IMR-90 (cell line): ENCODE data around the gene TPCN1. TPM values are rescaled to one million over a fixed set of nuclear protein-coding genes. Genes with fewer than 3 reads are reported as not detected.

Experiments
- ATAC-seq: fragments of 200-7000 bp; cut with Tn5 transposase; 2 replicates; pipeline ENCODE4 v1.9.1; 2020; ENCODE audit warnings: low read depth, mild to moderate bottlenecking, moderate library complexity
- BruUV-seq: library from RNA; stranded (reverse); fragments of 400-500 nt; replicated peaks from 2 replicates; lab custom pipeline; 2021; lab: Mats Ljungman, UMichigan
- CTCF ChIA-PET: fragments of 300-600 bp; formaldehyde crosslinking; extraction: SDS; loops from one replicate; lab custom pipeline; 2021; ENCODE audit warnings: antibody characterized with exemption; lab: Yijun Ruan, JAX
- POLR2A ChIA-PET: fragments of 300-600 bp; sonication (Branson Sonifier 250); formaldehyde crosslinking; loops from one replicate; lab custom pipeline; 2022; ENCODE audit warnings: antibody characterized with exemption; ENCODE audit not compliant: unreplicated experiment; lab: Charles Lee
- DNase-seq: peaks from one replicate; pipeline ENCODE4 v3.0.0; 2013
- H2AFZ ChIP-seq: replicated peaks from 2 replicates; pipeline ENCODE3; 2013; ENCODE audit warnings: low read length, mild to moderate bottlenecking; ENCODE audit not compliant: poor library complexity
- H2AK5ac ChIP-seq: 2 replicates; pipeline ENCODE4 v1.6.1; 2013; ENCODE audit warnings: low read depth, low read length, inconsistent platforms
- H2AK9ac ChIP-seq: replicated peaks from 2 replicates; pipeline ENCODE3; 2013; ENCODE audit warnings: mild to moderate bottlenecking, low read depth, low read length, moderate library complexity; ENCODE audit not compliant: poor library complexity
- H2BK120ac ChIP-seq: 2 replicates; pipeline ENCODE4 v1.6.1; 2013; ENCODE audit warnings: low read depth, low read length, inconsistent platforms
- H2BK15ac ChIP-seq: 3 replicates; pipeline ENCODE4 v1.6.1; 2013; ENCODE audit warnings: low read depth, low read length, inconsistent platforms
- H2BK20ac ChIP-seq: 2 replicates; pipeline ENCODE4 v1.6.1; 2013; ENCODE audit warnings: low read depth, mild to moderate bottlenecking, inconsistent platforms, low read length, moderate library complexity
- H2BK5ac ChIP-seq: 2 replicates; pipeline ENCODE4 v1.6.1; 2013; ENCODE audit warnings: mild to moderate bottlenecking, low read depth, low read length, inconsistent platforms; ENCODE audit not compliant: poor library complexity, severe bottlenecking
- H3K14ac ChIP-seq: replicated peaks from 2 replicates; pipeline ENCODE4 v1.6.1; 2013; ENCODE audit warnings: low read depth, low read length, inconsistent platforms
- H3K18ac ChIP-seq: 2 replicates; pipeline ENCODE4 v1.6.1; 2013; ENCODE audit warnings: low read depth, low read length, control low read depth
- H3K23ac ChIP-seq: 2 replicates; pipeline ENCODE4 v1.6.1; 2013; ENCODE audit warnings: low read depth, low read length, inconsistent platforms
- H3K27ac ChIP-seq: 2 replicates; pipeline ENCODE4 v1.5.1; 2013; ENCODE audit warnings: mild to moderate bottlenecking, control low read depth, low read length; ENCODE audit not compliant: insufficient read depth
- H3K27me3 ChIP-seq: 2 replicates; pipeline ENCODE4 v1.6.1; 2013; ENCODE audit warnings: low read length; ENCODE audit not compliant: control insufficient read depth, insufficient read depth
- H3K36me3 ChIP-seq: 2 replicates; pipeline ENCODE4 v1.6.1; 2013; ENCODE audit warnings: low read length, mixed read lengths; ENCODE audit not compliant: control insufficient read depth, insufficient read depth
- H3K4ac ChIP-seq: 2 replicates; pipeline ENCODE4 v1.6.1; 2013; ENCODE audit warnings: low read depth, low read length, inconsistent platforms
- H3K4me1 ChIP-seq: 2 replicates; pipeline ENCODE4 v1.6.1; 2013; ENCODE audit warnings: low read length, mixed read lengths; ENCODE audit not compliant: control insufficient read depth, insufficient read depth
- H3K4me2 ChIP-seq: 2 replicates; pipeline ENCODE4 v1.6.1; 2013; ENCODE audit warnings: low read depth, mild to moderate bottlenecking, control low read depth, low read length, moderate library complexity
- H3K4me3 ChIP-seq: 2 replicates; pipeline ENCODE4 v1.5.1; 2013; ENCODE audit warnings: low read depth, mild to moderate bottlenecking, control low read depth, low read length, moderate library complexity; ENCODE audit not compliant: insufficient read depth
- H3K56ac ChIP-seq: 2 replicates; pipeline ENCODE4 v1.6.1; 2013; ENCODE audit warnings: low read length, inconsistent platforms; ENCODE audit not compliant: insufficient read depth; ENCODE audit errors: extremely low read depth
- H3K79me1 ChIP-seq, 2 experiments: 2 replicates each; pipeline ENCODE4 v1.6.1; 2013; ENCODE audit warnings: low read length in 2 of 2, inconsistent platforms in 1 of 2, low read depth in 1 of 2
- H3K9ac ChIP-seq: 2 replicates; pipeline ENCODE4 v1.6.1; 2013; ENCODE audit warnings: low read depth, low read length, control low read depth
- H3K9me1 ChIP-seq: 2 replicates; pipeline ENCODE4 v1.6.1; 2013; ENCODE audit warnings: low read length, inconsistent platforms; ENCODE audit not compliant: insufficient read depth
- H3K9me3 ChIP-seq: 2 replicates; pipeline ENCODE4 v1.6.1; 2013; ENCODE audit warnings: low read length; ENCODE audit not compliant: control insufficient read depth, insufficient read depth
- H4K20me1 ChIP-seq: 2 replicates; pipeline ENCODE4 v1.6.1; 2013; ENCODE audit warnings: low read length, inconsistent platforms; ENCODE audit not compliant: insufficient read depth
- H4K5ac ChIP-seq: 2 replicates; pipeline ENCODE4 v1.6.1; 2013; ENCODE audit warnings: mild to moderate bottlenecking, low read depth, low read length, control low read depth
- H4K8ac ChIP-seq, 2 experiments: 2 replicates each; pipeline ENCODE4 v1.6.1; 2013; ENCODE audit warnings: low read depth in 2 of 2, low read length in 2 of 2, control low read depth in 1 of 2, inconsistent platforms in 1 of 2
- H4K91ac ChIP-seq: 2 replicates; pipeline ENCODE4 v1.6.1; 2013; ENCODE audit warnings: low read depth, low read length, inconsistent platforms; ENCODE audit not compliant: insufficient read depth
- CEBPB ChIP-seq: IDR thresholded peaks from 2 replicates; pipeline ENCODE4 v1.6.1; 2012; ENCODE audit warnings: low read depth, low read length, improper control_type of control experiment
- RCOR1 ChIP-seq: IDR thresholded peaks from 2 replicates; pipeline ENCODE4 v1.6.1; 2012; ENCODE audit warnings: mild to moderate bottlenecking, low read length, improper control_type of control experiment; ENCODE audit not compliant: insufficient replicate concordance
- WGBS, 2 experiments: methylation state at CpG; one replicate each; pipeline versions ENCODE4 v1.1.5 to v1.1.7; 2013; ENCODE audit warnings: missing lambda C conversion rate in 2 of 2; ENCODE audit not compliant: insufficient read length in 1 of 2; ENCODE audit errors: extremely low coverage in 2 of 2; 5-methylcytosine and 5-hydroxymethylcytosine counted together
- dilution Hi-C: fragments of 300-500 bp; cut with HindIII; formaldehyde crosslinking; loops from one replicate; pipeline ENCODE4 v1.14.3; 2018; ENCODE audit warnings: low sequenced_read_pairs; ENCODE audit not compliant: unreplicated experiment
- in situ Hi-C: fragments of 300-500 bp; cut with MboI; formaldehyde crosslinking; loops from 3 replicates; pipeline ENCODE4 v1.14.3; 2019; ENCODE audit warnings: low sequenced_read_pairs, inconsistent platforms, mixed read lengths
- intact Hi-C: fragments of 100-400 bp; cut with micrococcal nuclease; formaldehyde crosslinking; loops from 2 replicates; pipeline ENCODE4 v1.10.0; 2022
- polyA plus RNA-seq, 3 experiments: library from polyadenylated mRNA; depleted of rRNA; stranded (reverse); fragments of >200 nt; gene quantifications; 2 replicates each; pipeline ENCODE4 v1.2.3, GENCODE V29; 2012; ENCODE audit warnings: low replicate concordance in 1 of 3
- total RNA-seq: library from RNA; depleted of rRNA; stranded (reverse); fragments of >200 nt; gene quantifications from 2 replicates; pipeline ENCODE4 v1.2.3, GENCODE V29; 2012

Gene TPCN1
- total and polyA plus RNA-seq, 2 of the 4 experiments (the other 2 are of a cell fraction): 2.0 to 13.2 TPM

DNA sequence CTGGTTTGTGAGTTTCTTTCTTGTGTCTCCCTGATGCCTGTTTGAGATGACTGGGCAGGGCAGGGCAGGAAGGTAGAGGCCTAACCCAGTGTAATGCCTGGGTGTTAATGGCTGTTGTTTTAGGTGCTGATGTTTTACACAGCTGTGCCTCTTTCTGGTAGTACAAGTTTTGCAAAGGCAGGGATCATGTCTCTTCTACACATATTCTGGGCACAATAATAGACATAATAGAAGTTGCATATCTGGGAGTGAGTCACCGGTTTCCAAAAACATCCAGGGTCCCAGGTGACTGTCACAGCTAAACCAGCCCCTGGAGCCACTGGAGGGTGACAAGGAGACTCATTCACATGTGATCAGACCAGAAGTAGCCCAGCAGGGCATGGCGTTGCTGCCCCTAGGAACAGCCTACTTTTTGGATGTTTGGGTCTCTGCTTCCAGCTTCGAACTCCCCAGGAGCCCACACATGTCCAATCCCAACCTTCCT, 18.1 kb downstream of the TPCN1 start:
- BruUV-seq: no TSS peak

More for the DNA sequence above, 18.1 kb downstream of the TPCN1 start:
- Histone ChIP-seq H3K4ac (peak overlapping the region; percentile 31; the same call in 1 of the 2 replicates), H3K9me3 (no peaks in the 10 kb centered on the region), H4K91ac (0 out of 2 replicates have a peak overlapping the region, but pooled peaks have one; percentile 47), H3K79me1 (peaks cover 0 to 20% of the 10 kb centered on the region in 2 experiments; a peak in 2 of 4 replicates), H4K20me1 (peaks cover 7% of the 10 kb centered on the region; the same call in 1 of the 2 replicates), H2BK120ac (no peak overlapping the region), H4K8ac (peak overlapping the region in 1 of 2 experiments; percentile 43; a peak in 1 of 4 replicates), H4K5ac (no peak overlapping the region), H3K4me1 (peaks cover 20% of the 10 kb centered on the region), H3K9ac (no peak overlapping the region), H3K56ac (no peak overlapping the region), H3K27me3 (no peaks in the 10 kb centered on the region), H3K4me2 (no peak overlapping the region), H2AK5ac (peak overlapping the region; percentile 56; the same call in 1 of the 2 replicates), H2BK20ac (0 out of 2 replicates have a peak overlapping the region, but pooled peaks have one; percentile 43), H3K27ac (no peak overlapping the region), H3K9me1 (peaks cover 25% of the 10 kb centered on the region), H3K4me3 (no peak overlapping the region), H3K18ac (no peak overlapping the region), H2AFZ (no peak overlapping the region), H3K23ac (no peak overlapping the region; the same call in 1 of the 2 replicates), H2BK15ac (no peak overlapping the region), H2AK9ac (no peak overlapping the region), H2BK5ac (no peak overlapping the region), H3K14ac (0 out of 2 replicates have a peak overlapping the region, but pooled peaks have one; percentile 67), H3K36me3 (no peaks in the 10 kb centered on the region; the same call in 1 of the 2 replicates)
- no peak for TF ChIP-seq RCOR1
- TF ChIP-seq CEBPB: no peak
- ChIA-PET CTCF (interaction anchor here (1.1 kb wide), 1 partner anchor 10 kb away, joined by 3 read pairs; no protein-coding TSS in a partner anchor), POLR2A (interaction anchor here (0.5 kb wide), 1 partner anchor 96 kb away, joined by 3 read pairs; no protein-coding TSS in a partner anchor)
- intact Hi-C loops: no loop called here
- in situ Hi-C loops: no loop called here
- ATAC-seq (no peak), DNase-seq (no peak)
- dilution Hi-C loops: no loop called here
- WGBS, 2 experiments: no CpG with 5 or more reads among the region's 3 CpGs
